Caco-2 (cell line): ENCODE measurements around the gene CIT. TPM values are rescaled to one million over a fixed set of nuclear protein-coding genes. Genes with fewer than 3 reads are reported as not detected.

ENCODE experiments used
- BruUV-seq: library from RNA; stranded (reverse); fragments of 400-500 nt; replicated peaks from 2 replicates; lab custom pipeline; 2021; lab: Mats Ljungman, UMichigan
- CTCF ChIA-PET: fragments of 300-600 bp; sonication (Branson Sonifier 250); formaldehyde crosslinking; loops from one replicate; lab custom pipeline; 2022; ENCODE audit warnings: antibody characterized with exemption; lab: Charles Lee
- POLR2A ChIA-PET: fragments of 300-600 bp; sonication (Branson Sonifier 250); formaldehyde crosslinking; loops from one replicate; lab custom pipeline; 2022; ENCODE audit warnings: antibody characterized with exemption; lab: Charles Lee
- DNase-seq, 2 experiments: peaks; one replicate each; pipeline versions ENCODE4 v3.0.0 to v3.0.0-alpha.2; 2020 to 2022
- H3K27me3 ChIP-seq: replicated peaks from 2 replicates; pipeline ENCODE4 v1.6.0; 2011; ENCODE audit warnings: low read length; ENCODE audit not compliant: control insufficient read depth, insufficient read depth
- H3K36me3 ChIP-seq: 2 replicates; pipeline ENCODE4 v1.5.1; 2011; ENCODE audit warnings: low read length; ENCODE audit not compliant: control insufficient read depth, insufficient read depth
- H3K4me1 ChIP-seq: fragments of 250-450 bp; sonication (Bioruptor Pico); 2 replicates; pipeline ENCODE4 v1.5.1; 2020; ENCODE audit warnings: mild to moderate bottlenecking
- H3K4me3 ChIP-seq: 2 replicates; pipeline ENCODE4 v1.5.1; 2011; ENCODE audit warnings: low read depth, mild to moderate bottlenecking, control low read depth, low read length
- H3K9me3 ChIP-seq: fragments of 250-450 bp; sonication (Bioruptor Pico); 2 replicates; pipeline ENCODE4 v1.5.1; 2020; ENCODE audit warnings: mild to moderate bottlenecking, moderate library complexity
- H3K27ac Mint-ChIP-seq: one replicate; pipeline ENCODE4 v1.8.0; 2022; ENCODE audit warnings: mixed read lengths; ENCODE audit not compliant: unreplicated experiment
- H3K27me3 Mint-ChIP-seq: one replicate; pipeline ENCODE4 v1.8.0; 2022; ENCODE audit warnings: mixed read lengths; ENCODE audit not compliant: insufficient read depth, unreplicated experiment
- H3K36me3 Mint-ChIP-seq: one replicate; pipeline ENCODE4 v1.8.0; 2022; ENCODE audit warnings: mild to moderate bottlenecking, mixed read lengths; ENCODE audit not compliant: insufficient read depth, unreplicated experiment
- H3K4me1 Mint-ChIP-seq: one replicate; pipeline ENCODE4 v1.8.0; 2022; ENCODE audit warnings: low read depth, mixed read lengths; ENCODE audit not compliant: unreplicated experiment
- H3K4me3 Mint-ChIP-seq: one replicate; pipeline ENCODE4 v1.8.0; 2022; ENCODE audit warnings: mild to moderate bottlenecking, moderate library complexity, mixed read lengths; ENCODE audit not compliant: unreplicated experiment
- H3K9me3 Mint-ChIP-seq: one replicate; pipeline ENCODE4 v1.8.0; 2022; ENCODE audit warnings: mixed read lengths; ENCODE audit not compliant: unreplicated experiment
- CTCF ChIP-seq, 2 experiments: fragments of 200-600 bp in 1 of 2; IDR thresholded peaks; 1 replicate in 1 of 2; 2 replicates in 1 of 2; pipeline versions ENCODE4 v1.5.1 to v1.8.0; 2011 to 2022; ENCODE audit warnings: antibody characterized with exemption in 1 of 2, control low read depth in 1 of 2, inconsistent platforms in 1 of 2, low read depth in 1 of 2, low read length in 1 of 2, mild to moderate bottlenecking in 1 of 2, moderate library complexity in 1 of 2; ENCODE audit not compliant: insufficient read depth in 1 of 2, severe bottlenecking in 1 of 2, unreplicated experiment in 1 of 2
- intact Hi-C: fragments of 100-400 bp; cut with micrococcal nuclease; formaldehyde crosslinking; loops from one replicate; pipeline ENCODE4 v1.10.0; 2022; ENCODE audit not compliant: unreplicated experiment
- total RNA-seq: library from RNA; stranded (reverse); gene quantifications from 2 replicates; pipeline ENCODE4 v1.2.3, GENCODE V29; 2022

Gene CIT
- total RNA-seq, 1 experiment from 2014 or later = 55.9 TPM

- no peak for TF ChIP-seq CTCF (IDR thresholded peaks at IDR 0.05; ENCODE audit: insufficient read depth in 1 of 2, low read depth in 1 of 2, low read length in 1 of 2, severe bottlenecking in 1 of 2, unreplicated experiment in 1 of 2)
- Histone ChIP-seq H3K36me3 (peaks cover 3% of the 10 kb centered on the region; the same call in 1 of the 2 replicates), H3K27me3 (no peaks in the 10 kb centered on the region), H3K4me1 (peaks cover 21% of the 10 kb centered on the region), H3K4me3 (no peak overlapping the region), H3K9me3 (no peaks in the 10 kb centered on the region)
- no peaks in the 10 kb centered on the region for H3K9me3 Mint-ChIP-seq
- no peak for DNase-seq
- intact Hi-C loops = no loop called here
- BruUV-seq = no TSS peak
- peaks cover 43% of the 10 kb centered on the region for H3K36me3 Mint-ChIP-seq
- H3K4me3 Mint-ChIP-seq = no peak overlapping the region
- no peak overlapping the region for H3K27ac Mint-ChIP-seq
- ChIA-PET POLR2A (no interaction called here), CTCF (no interaction called here)
- no peaks in the 10 kb centered on the region for H3K27me3 Mint-ChIP-seq
- peaks cover 10% of the 10 kb centered on the region for H3K4me1 Mint-ChIP-seq
These were observed 206.1 kb downstream of the CIT start for GRCh38 chr12:119671070-119671469.

GRCh38 chr12:119669744-119670472 lies 207.2 kb downstream of the CIT start:
- Histone ChIP-seq H3K4me1 (peaks cover 32% of the 10 kb centered on the region), H3K36me3 (peaks cover 3% of the 10 kb centered on the region; the same call in 1 of the 2 replicates), H3K27me3 (no peaks in the 10 kb centered on the region), H3K4me3 (no peak overlapping the region), H3K9me3 (no peaks in the 10 kb centered on the region)
- peak; percentile 46 to 67 for DNase-seq
- no peak for TF ChIP-seq CTCF (IDR thresholded peaks at IDR 0.05; ENCODE audit: insufficient read depth in 1 of 2, low read depth in 1 of 2, low read length in 1 of 2, severe bottlenecking in 1 of 2, unreplicated experiment in 1 of 2)
- TSS peak; percentile 10 for BruUV-seq
- H3K4me3 Mint-ChIP-seq = peak overlapping the region; percentile 64
- CTCF ChIA-PET = no interaction called here
- H3K9me3 Mint-ChIP-seq = no peaks in the 10 kb centered on the region
- H3K36me3 Mint-ChIP-seq = peaks cover 33% of the 10 kb centered on the region
- H3K4me1 Mint-ChIP-seq = peaks cover 12% of the 10 kb centered on the region
- H3K27ac Mint-ChIP-seq = peak overlapping the region; percentile 57
- intact Hi-C loops = no loop called here
- POLR2A ChIA-PET = interaction anchor here (0.5 kb wide), 1 partner anchor 18 kb away, joined by 3 read pairs; no protein-coding TSS in a partner anchor
- no peaks in the 10 kb centered on the region for H3K27me3 Mint-ChIP-seq

GRCh38 chr12:119668324-119668841 lies 208.7 kb downstream of the CIT start:
- H3K27me3 Mint-ChIP-seq = no peaks in the 10 kb centered on the region
- TSS peak; percentile 60 for BruUV-seq
- peaks cover 18% of the 10 kb centered on the region for H3K36me3 Mint-ChIP-seq
- no peak for DNase-seq
- peak overlapping the region; percentile 95 for H3K4me3 ChIP-seq
- peak overlapping the region; percentile 89 for H3K27ac Mint-ChIP-seq
- no peaks in the 10 kb centered on the region for H3K27me3 ChIP-seq
- intact Hi-C loops = no loop called here
- H3K4me3 Mint-ChIP-seq = peak overlapping the region; percentile 86
- no peaks in the 10 kb centered on the region for H3K9me3 ChIP-seq
- ChIA-PET POLR2A (interaction anchor here (1.0 kb wide), 1 partner anchor 9 kb away, joined by 3 read pairs; no protein-coding TSS in a partner anchor), CTCF (interaction anchor here (0.9 kb wide), 1 partner anchor 10 kb away, joined by 4 read pairs; no protein-coding TSS in a partner anchor)
- H3K9me3 Mint-ChIP-seq = no peaks in the 10 kb centered on the region
- peaks cover under 1% of the 10 kb centered on the region; the same call in 1 of the 2 replicates for H3K36me3 ChIP-seq
- no peak for TF ChIP-seq CTCF (IDR thresholded peaks at IDR 0.05; ENCODE audit: insufficient read depth in 1 of 2, low read depth in 1 of 2, low read length in 1 of 2, severe bottlenecking in 1 of 2, unreplicated experiment in 1 of 2)
- peaks cover 12% of the 10 kb centered on the region for H3K4me1 Mint-ChIP-seq
- peaks cover 33% of the 10 kb centered on the region for H3K4me1 ChIP-seq
